HepG2 (cell line): ENCODE results near the gene INHBC. TPM values are rescaled to one million over a fixed set of nuclear protein-coding genes. Genes with fewer than 3 reads are reported as not detected.

ENCODE experiments used
- CEBPB ChIP-seq: IDR thresholded peaks from 2 replicates; pipeline ENCODE4 v1.6.1; 2011; ENCODE audit warnings: low read depth, low read length, improper control_type of control experiment, borderline replicate concordance
- EP300 ChIP-seq, 3 experiments: sonication (generic) in 1 of 3; formaldehyde crosslinking in 1 of 3; IDR thresholded peaks; 2 replicates each; pipeline versions ENCODE4 v1.5.1 to v1.6.1; 2011 to 2020; ENCODE audit warnings: low read depth in 2 of 3, low read length in 2 of 3, borderline replicate concordance in 1 of 3, improper control_type of control experiment in 1 of 3, mild to moderate bottlenecking in 1 of 3, missing genetic modification reagents in 1 of 3, moderate library complexity in 1 of 3
- FIP1L1 ChIP-seq: fragments of 200-400 bp; formaldehyde crosslinking; IDR thresholded peaks from 2 replicates; pipeline ENCODE4 v1.6.1; 2018; ENCODE audit warnings: low read depth, mild to moderate bottlenecking, low read length, moderate library complexity, borderline replicate concordance; ENCODE audit not compliant: insufficient read depth
- HNRNPK ChIP-seq: fragments of 200-400 bp; formaldehyde crosslinking; IDR thresholded peaks from 2 replicates; pipeline ENCODE4 v1.6.1; 2018; ENCODE audit warnings: low read length, low read depth, moderate library complexity, mild to moderate bottlenecking; ENCODE audit not compliant: poor library complexity, severe bottlenecking
- JUN ChIP-seq: sonication (generic); formaldehyde crosslinking; IDR thresholded peaks from 2 replicates; pipeline ENCODE4 v1.4.0; 2020; ENCODE audit warnings: mild to moderate bottlenecking, missing genetic modification reagents
- NFIB ChIP-seq: sonication (generic); formaldehyde crosslinking; IDR thresholded peaks from 2 replicates; pipeline ENCODE4 v1.9.0; 2021; ENCODE audit warnings: missing genetic modification reagents, mild to moderate bottlenecking, borderline replicate concordance
- PHF8 ChIP-seq: sonication (generic); formaldehyde crosslinking; IDR thresholded peaks from 2 replicates; pipeline ENCODE4 v1.5.0; 2020; ENCODE audit warnings: missing genetic modification reagents
- SOX6 ChIP-seq, 2 experiments: fragments of 450-650 bp in 1 of 2; sonication (generic) in 1 of 2; formaldehyde crosslinking in 1 of 2; IDR thresholded peaks; 2 replicates each; pipeline versions ENCODE4 v1.4.0 to v1.6.1; 2017 to 2020; ENCODE audit warnings: antibody characterized with exemption in 1 of 2, mild to moderate bottlenecking in 1 of 2, missing genetic modification reagents in 1 of 2
- ZBTB3 ChIP-seq: sonication (generic); formaldehyde crosslinking; IDR thresholded peaks from 2 replicates; pipeline ENCODE4 v1.4.0; 2020; ENCODE audit warnings: low read depth, mild to moderate bottlenecking, moderate library complexity, missing genetic modification reagents, borderline replicate concordance
- ZNF230 ChIP-seq: sonication (generic); formaldehyde crosslinking; IDR thresholded peaks from 2 replicates; pipeline ENCODE4 v1.4.0; 2020; ENCODE audit warnings: mild to moderate bottlenecking, missing genetic modification reagents
- ZNF282 ChIP-seq: fragments of 450-650 bp; IDR thresholded peaks from 2 replicates; pipeline ENCODE4 v1.6.1; 2018; ENCODE audit not compliant: partially characterized antibody
- ZNF460 ChIP-seq: sonication (generic); formaldehyde crosslinking; IDR thresholded peaks from 2 replicates; pipeline ENCODE4 v1.5.1; 2020; ENCODE audit warnings: missing genetic modification reagents, mild to moderate bottlenecking, borderline replicate concordance
- ZNF773 ChIP-seq: sonication (generic); formaldehyde crosslinking; IDR thresholded peaks from 2 replicates; pipeline ENCODE4 v1.4.0; 2020; ENCODE audit warnings: missing genetic modification reagents, borderline replicate concordance
- ZNF839 ChIP-seq: sonication (generic); formaldehyde crosslinking; IDR thresholded peaks from 2 replicates; pipeline ENCODE4 v1.4.0; 2020; ENCODE audit warnings: missing genetic modification reagents, mild to moderate bottlenecking, borderline replicate concordance
- ZNF841 ChIP-seq: sonication (generic); formaldehyde crosslinking; IDR thresholded peaks from 2 replicates; pipeline ENCODE4 v1.8.1; 2023; ENCODE audit warnings: missing genetic modification reagents, borderline replicate concordance
- polyA plus RNA-seq, 8 experiments: library from polyadenylated mRNA; depleted of rRNA in 3 of 8; stranded (reverse) in 7 of 8; unstranded in 1 of 8; fragments of >200 nt; fragmentation: Illumina TruSeq in 4 of 8; extraction: Trizol in 4 of 8; gene quantifications; 2 replicates each; pipeline versions ENCODE4 v1.2.1 to v1.2.3, GENCODE V29; 2011 to 2016; ENCODE audit warnings: low read depth in 4 of 8, missing spikeins in 1 of 8, mixed read lengths in 1 of 8; ENCODE audit not compliant: insufficient read depth in 1 of 8
- total RNA-seq, 5 experiments: library from RNA; depleted of rRNA; stranded (reverse); fragments of >200 nt; fragmentation: Illumina TruSeq; extraction: Trizol; gene quantifications; 2 replicates each; pipeline ENCODE4 v1.2.3, GENCODE V29; 2016; ENCODE audit warnings: low read depth in 1 of 5
- TF ChIP-seq, protein P1 (sequence below): sonication (generic); formaldehyde crosslinking; IDR thresholded peaks from 2 replicates; pipeline ENCODE4 v1.5.0; 2020; ENCODE audit warnings: mild to moderate bottlenecking, missing genetic modification reagents
- TF ChIP-seq, protein P2 (sequence below): sonication (generic); formaldehyde crosslinking; IDR thresholded peaks from 2 replicates; pipeline ENCODE4 v1.9.0; 2021; ENCODE audit warnings: missing genetic modification reagents, mild to moderate bottlenecking, borderline replicate concordance
- TF ChIP-seq, protein P3 (sequence below): sonication (generic); formaldehyde crosslinking; IDR thresholded peaks from 2 replicates; pipeline ENCODE4 v1.5.0; 2020; ENCODE audit warnings: missing genetic modification reagents
- TF ChIP-seq, protein P4 (sequence below): sonication (generic); formaldehyde crosslinking; IDR thresholded peaks from 2 replicates; pipeline ENCODE4 v1.8.1; 2022; ENCODE audit warnings: mild to moderate bottlenecking, missing genetic modification reagents
- TF ChIP-seq, protein P5 (sequence below): sonication (generic); formaldehyde crosslinking; IDR thresholded peaks from 2 replicates; pipeline ENCODE4 v1.9.0; 2021; ENCODE audit warnings: missing genetic modification reagents, mild to moderate bottlenecking, borderline replicate concordance

The INHBC gene
- total and polyA plus RNA-seq, 2 of the 13 experiments (the other 11 are each of a cell fraction or from before 2014, with no cell fraction given), result 1.8 to 13.8 TPM

DNA sequence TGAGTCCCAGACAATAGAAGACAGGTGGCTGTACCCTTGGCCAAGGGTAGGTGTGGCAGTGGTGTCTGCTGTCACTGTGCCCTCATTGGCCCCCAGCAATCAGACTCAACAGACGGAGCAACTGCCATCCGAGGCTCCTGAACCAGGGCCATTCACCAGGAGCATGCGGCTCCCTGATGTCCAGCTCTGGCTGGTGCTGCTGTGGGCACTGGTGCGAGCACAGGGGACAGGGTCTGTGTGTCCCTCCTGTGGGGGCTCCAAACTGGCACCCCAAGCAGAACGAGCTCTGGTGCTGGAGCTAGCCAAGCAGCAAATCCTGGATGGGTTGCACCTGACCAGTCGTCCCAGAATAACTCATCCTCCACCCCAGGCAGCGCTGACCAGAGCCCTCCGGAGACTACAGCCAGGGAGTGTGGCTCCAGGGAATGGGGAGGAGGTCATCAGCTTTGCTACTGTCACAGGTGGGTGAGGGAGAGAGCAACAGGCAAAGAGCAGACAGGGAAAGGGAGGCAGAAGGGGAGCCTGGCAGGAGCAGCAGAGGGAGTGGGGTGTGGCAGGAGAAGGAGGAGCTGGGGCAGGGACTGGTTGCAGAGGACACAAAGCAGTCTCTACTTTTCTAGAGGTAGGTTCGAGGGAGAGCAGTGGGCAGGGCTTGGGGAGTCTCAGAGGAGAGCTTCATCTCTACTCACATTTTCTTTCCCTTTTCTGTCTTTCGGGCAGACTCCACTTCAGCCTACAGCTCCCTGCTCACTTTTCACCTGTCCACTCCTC is 21.0 kb downstream of the INHBC start (continued):
- TF ChIP-seq, protein P1, sequence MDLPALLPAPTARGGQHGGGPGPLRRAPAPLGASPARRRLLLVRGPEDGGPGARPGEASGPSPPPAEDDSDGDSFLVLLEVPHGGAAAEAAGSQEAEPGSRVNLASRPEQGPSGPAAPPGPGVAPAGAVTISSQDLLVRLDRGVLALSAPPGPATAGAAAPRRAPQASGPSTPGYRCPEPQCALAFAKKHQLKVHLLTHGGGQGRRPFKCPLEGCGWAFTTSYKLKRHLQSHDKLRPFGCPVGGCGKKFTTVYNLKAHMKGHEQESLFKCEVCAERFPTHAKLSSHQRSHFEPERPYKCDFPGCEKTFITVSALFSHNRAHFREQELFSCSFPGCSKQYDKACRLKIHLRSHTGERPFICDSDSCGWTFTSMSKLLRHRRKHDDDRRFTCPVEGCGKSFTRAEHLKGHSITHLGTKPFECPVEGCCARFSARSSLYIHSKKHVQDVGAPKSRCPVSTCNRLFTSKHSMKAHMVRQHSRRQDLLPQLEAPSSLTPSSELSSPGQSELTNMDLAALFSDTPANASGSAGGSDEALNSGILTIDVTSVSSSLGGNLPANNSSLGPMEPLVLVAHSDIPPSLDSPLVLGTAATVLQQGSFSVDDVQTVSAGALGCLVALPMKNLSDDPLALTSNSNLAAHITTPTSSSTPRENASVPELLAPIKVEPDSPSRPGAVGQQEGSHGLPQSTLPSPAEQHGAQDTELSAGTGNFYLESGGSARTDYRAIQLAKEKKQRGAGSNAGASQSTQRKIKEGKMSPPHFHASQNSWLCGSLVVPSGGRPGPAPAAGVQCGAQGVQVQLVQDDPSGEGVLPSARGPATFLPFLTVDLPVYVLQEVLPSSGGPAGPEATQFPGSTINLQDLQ, result no peak
- TF ChIP-seq PHF8 (CRISPR knock-in tag) (no peak; the same call in 1 of the 2 replicates), JUN (CRISPR knock-in tag) (no peak), ZNF282 (no peak), SOX6 (IDR thresholded peaks at IDR 0.05) (no peak), SOX6 (CRISPR knock-in tag; IDR thresholded peaks at IDR 0.05) (no peak), ZNF230 (CRISPR knock-in tag) (0 out of 2 replicates have a peak, but pooled peaks have one; percentile 58), FIP1L1 (no peak), NFIB (no peak), ZNF841 (CRISPR knock-in tag) (no peak), CEBPB (no peak), ZNF773 (CRISPR knock-in tag) (no peak), HNRNPK (no peak), ZNF839 (no peak), ZBTB3 (CRISPR knock-in tag) (no peak), ZNF460 (CRISPR knock-in tag) (no peak), EP300 (IDR thresholded peaks at IDR 0.05; ENCODE audit: low read depth in 2 of 2, low read length in 2 of 2) (no peak), EP300 (CRISPR knock-in tag; IDR thresholded peaks at IDR 0.05; ENCODE audit: borderline replicate concordance) (no peak)
- TF ChIP-seq, protein P2, sequence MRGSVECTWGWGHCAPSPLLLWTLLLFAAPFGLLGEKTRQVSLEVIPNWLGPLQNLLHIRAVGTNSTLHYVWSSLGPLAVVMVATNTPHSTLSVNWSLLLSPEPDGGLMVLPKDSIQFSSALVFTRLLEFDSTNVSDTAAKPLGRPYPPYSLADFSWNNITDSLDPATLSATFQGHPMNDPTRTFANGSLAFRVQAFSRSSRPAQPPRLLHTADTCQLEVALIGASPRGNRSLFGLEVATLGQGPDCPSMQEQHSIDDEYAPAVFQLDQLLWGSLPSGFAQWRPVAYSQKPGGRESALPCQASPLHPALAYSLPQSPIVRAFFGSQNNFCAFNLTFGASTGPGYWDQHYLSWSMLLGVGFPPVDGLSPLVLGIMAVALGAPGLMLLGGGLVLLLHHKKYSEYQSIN, result no peak
- TF ChIP-seq, protein P3, sequence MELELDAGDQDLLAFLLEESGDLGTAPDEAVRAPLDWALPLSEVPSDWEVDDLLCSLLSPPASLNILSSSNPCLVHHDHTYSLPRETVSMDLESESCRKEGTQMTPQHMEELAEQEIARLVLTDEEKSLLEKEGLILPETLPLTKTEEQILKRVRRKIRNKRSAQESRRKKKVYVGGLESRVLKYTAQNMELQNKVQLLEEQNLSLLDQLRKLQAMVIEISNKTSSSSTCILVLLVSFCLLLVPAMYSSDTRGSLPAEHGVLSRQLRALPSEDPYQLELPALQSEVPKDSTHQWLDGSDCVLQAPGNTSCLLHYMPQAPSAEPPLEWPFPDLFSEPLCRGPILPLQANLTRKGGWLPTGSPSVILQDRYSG, result no peak
- TF ChIP-seq, protein P4, sequence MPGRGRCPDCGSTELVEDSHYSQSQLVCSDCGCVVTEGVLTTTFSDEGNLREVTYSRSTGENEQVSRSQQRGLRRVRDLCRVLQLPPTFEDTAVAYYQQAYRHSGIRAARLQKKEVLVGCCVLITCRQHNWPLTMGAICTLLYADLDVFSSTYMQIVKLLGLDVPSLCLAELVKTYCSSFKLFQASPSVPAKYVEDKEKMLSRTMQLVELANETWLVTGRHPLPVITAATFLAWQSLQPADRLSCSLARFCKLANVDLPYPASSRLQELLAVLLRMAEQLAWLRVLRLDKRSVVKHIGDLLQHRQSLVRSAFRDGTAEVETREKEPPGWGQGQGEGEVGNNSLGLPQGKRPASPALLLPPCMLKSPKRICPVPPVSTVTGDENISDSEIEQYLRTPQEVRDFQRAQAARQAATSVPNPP (CRISPR knock-in tag), result no peak
- TF ChIP-seq, protein P5, sequence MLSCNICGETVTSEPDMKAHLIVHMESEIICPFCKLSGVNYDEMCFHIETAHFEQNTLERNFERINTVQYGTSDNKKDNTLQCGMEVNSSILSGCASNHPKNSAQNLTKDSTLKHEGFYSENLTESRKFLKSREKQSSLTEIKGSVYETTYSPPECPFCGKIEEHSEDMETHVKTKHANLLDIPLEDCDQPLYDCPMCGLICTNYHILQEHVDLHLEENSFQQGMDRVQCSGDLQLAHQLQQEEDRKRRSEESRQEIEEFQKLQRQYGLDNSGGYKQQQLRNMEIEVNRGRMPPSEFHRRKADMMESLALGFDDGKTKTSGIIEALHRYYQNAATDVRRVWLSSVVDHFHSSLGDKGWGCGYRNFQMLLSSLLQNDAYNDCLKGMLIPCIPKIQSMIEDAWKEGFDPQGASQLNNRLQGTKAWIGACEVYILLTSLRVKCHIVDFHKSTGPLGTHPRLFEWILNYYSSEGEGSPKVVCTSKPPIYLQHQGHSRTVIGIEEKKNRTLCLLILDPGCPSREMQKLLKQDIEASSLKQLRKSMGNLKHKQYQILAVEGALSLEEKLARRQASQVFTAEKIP, result no peak
